Esophagus (tissue), 2 donors: ENCODE data around the gene PAEP. TPM values are rescaled to one million over a fixed set of nuclear protein-coding genes. Genes with fewer than 3 reads are reported as not detected.

Experiments
- H3K27ac ChIP-seq, 2 donors: one replicate each; pipeline ENCODE4 v1.5.1; 2013; ENCODE audit warnings: low read depth in 2 of 2, mild to moderate bottlenecking in 2 of 2, inconsistent platforms in 1 of 2, low read length in 1 of 2, moderate library complexity in 1 of 2
- H3K27me3 ChIP-seq, 2 donors: one replicate each; pipeline ENCODE4 v1.6.1; 2013; ENCODE audit warnings: low read length in 2 of 2, control low read depth in 1 of 2, mild to moderate bottlenecking in 1 of 2; ENCODE audit not compliant: insufficient read depth in 2 of 2, control insufficient read depth in 1 of 2
- H3K36me3 ChIP-seq, 2 donors: one replicate each; pipeline ENCODE4 v1.6.1; 2013; ENCODE audit warnings: low read length in 1 of 2; ENCODE audit not compliant: control insufficient read depth in 2 of 2, insufficient read depth in 2 of 2
- H3K4me1 ChIP-seq, 2 donors: one replicate each; pipeline ENCODE4 v1.6.1; 2013; ENCODE audit warnings: low read length in 1 of 2; ENCODE audit not compliant: control insufficient read depth in 2 of 2, insufficient read depth in 2 of 2
- H3K4me3 ChIP-seq, 2 donors: one replicate each; pipeline ENCODE4 v1.5.1; 2013; ENCODE audit warnings: low read length in 2 of 2, mild to moderate bottlenecking in 2 of 2, low read depth in 1 of 2, moderate library complexity in 1 of 2
- H3K9me3 ChIP-seq, 2 donors: one replicate each; pipeline ENCODE4 v1.6.1; 2013; ENCODE audit warnings: mild to moderate bottlenecking in 2 of 2, low read depth in 1 of 2, low read length in 1 of 2, moderate library complexity in 1 of 2; ENCODE audit not compliant: control insufficient read depth in 2 of 2, insufficient read depth in 1 of 2
- WGBS, 2 donors: extraction: QIAGEN DNeasy Blood & Tissue Kit; methylation state at CpG; one replicate each; pipeline ENCODE4 v1.1.7; 2013; 5-methylcytosine and 5-hydroxymethylcytosine counted together
- polyA plus RNA-seq, 2 donors: library from polyadenylated mRNA; stranded (reverse); fragments of 200-250 nt; gene quantifications; one replicate each; pipeline ENCODE4 v1.2.3, GENCODE V29; 2013
- donor health status: healthy with polysubstance abuse.
- donor health status: Bipolar disorder and iron deficiency.

Gene PAEP
- polyA plus RNA-seq, 2 donors: not detected

- no peak overlapping the region for H3K4me3 ChIP-seq
- no peaks in the 10 kb centered on the region for H3K9me3 ChIP-seq
- no peaks in the 10 kb centered on the region for H3K4me1 ChIP-seq
- H3K27me3 ChIP-seq: peaks cover 0 to 2% of the 10 kb centered on the region in 2 donors
- 51 to 53% methylated on average over 14 of the region's 14 CpGs for WGBS, 2 donors
- no peak overlapping the region for H3K27ac ChIP-seq
- no peaks in the 10 kb centered on the region for H3K36me3 ChIP-seq
These were observed 43.8 kb downstream of the PAEP start for GRCh38 chr9:135605238-135605781.

- no peaks in the 10 kb centered on the region for H3K9me3 ChIP-seq
- peaks cover 0 to 2% of the 10 kb centered on the region in 2 donors for H3K27me3 ChIP-seq
- no peaks in the 10 kb centered on the region for H3K36me3 ChIP-seq
- no peak overlapping the region for H3K4me3 ChIP-seq
- H3K4me1 ChIP-seq: no peaks in the 10 kb centered on the region
- WGBS, 2 donors: 84 to 88% methylated on average over 11 of the region's 11 CpGs
- H3K27ac ChIP-seq: no peak overlapping the region
These were observed 45.3 kb downstream of the PAEP start for GRCh38 chr9:135606885-135607259.

GRCh38 chr9:135607401-135608293, 46.1 kb downstream of the PAEP start:
- Histone ChIP-seq H3K4me1 (no peaks in the 10 kb centered on the region), H3K27me3 (peaks cover 0 to 2% of the 10 kb centered on the region in 2 donors), H3K4me3 (no peak overlapping the region), H3K9me3 (no peaks in the 10 kb centered on the region), H3K27ac (no peak overlapping the region), H3K36me3 (no peaks in the 10 kb centered on the region)
- 77% methylated on average over 25 of the region's 25 CpGs for WGBS, 2 donors

GRCh38 chr9:135608294-135608998, 46.9 kb downstream of the PAEP start:
- Histone ChIP-seq H3K4me1 (no peaks in the 10 kb centered on the region), H3K9me3 (no peaks in the 10 kb centered on the region), H3K27ac (no peak overlapping the region), H3K27me3 (peaks cover 0 to 2% of the 10 kb centered on the region in 2 donors), H3K36me3 (no peaks in the 10 kb centered on the region), H3K4me3 (no peak overlapping the region)
- WGBS, 2 donors: 80 to 82% methylated on average over 22 of the region's 22 CpGs

- H3K4me3 ChIP-seq: no peak overlapping the region
- H3K9me3 ChIP-seq: no peaks in the 10 kb centered on the region
- no peaks in the 10 kb centered on the region for H3K36me3 ChIP-seq
- peaks cover 0 to 1% of the 10 kb centered on the region in 2 donors for H3K27me3 ChIP-seq
- H3K4me1 ChIP-seq: no peaks in the 10 kb centered on the region
- H3K27ac ChIP-seq: no peak overlapping the region
- WGBS, 2 donors: 73 to 78% methylated on average over 14 to 15 of the region's 15 CpGs
These were observed 47.4 kb downstream of the PAEP start for GRCh38 chr9:135608999-135609317.

- H3K36me3 ChIP-seq: no peaks in the 10 kb centered on the region
- 71 to 79% methylated on average over 17 of the region's 17 CpGs for WGBS, 2 donors
- no peak overlapping the region for H3K4me3 ChIP-seq
- no peaks in the 10 kb centered on the region for H3K27me3 ChIP-seq
- H3K9me3 ChIP-seq: no peaks in the 10 kb centered on the region
- H3K4me1 ChIP-seq: no peaks in the 10 kb centered on the region
- no peak overlapping the region for H3K27ac ChIP-seq
These were observed 47.9 kb downstream of the PAEP start for GRCh38 chr9:135609366-135609955.

- H3K27me3 ChIP-seq: no peaks in the 10 kb centered on the region
- H3K36me3 ChIP-seq: no peaks in the 10 kb centered on the region
- 74 to 77% methylated on average over 13 of the region's 13 CpGs for WGBS, 2 donors
- H3K4me3 ChIP-seq: no peak overlapping the region
- H3K9me3 ChIP-seq: no peaks in the 10 kb centered on the region
- no peaks in the 10 kb centered on the region for H3K4me1 ChIP-seq
- H3K27ac ChIP-seq: no peak overlapping the region
These were observed 49.0 kb downstream of the PAEP start for GRCh38 chr9:135610290-135611141.

- 74 to 79% methylated on average over 7 of the region's 7 CpGs for WGBS, 2 donors
- Histone ChIP-seq H3K27me3 (no peaks in the 10 kb centered on the region), H3K9me3 (no peaks in the 10 kb centered on the region), H3K4me1 (no peaks in the 10 kb centered on the region), H3K4me3 (no peak overlapping the region), H3K36me3 (no peaks in the 10 kb centered on the region), H3K27ac (no peak overlapping the region)
These were observed 49.8 kb downstream of the PAEP start for GRCh38 chr9:135611142-135611874.
